T-cell (primary cell): ENCODE data around the gene ENG. TPM values are rescaled to one million over a fixed set of nuclear protein-coding genes. Genes with fewer than 3 reads are reported as not detected.

Experiments used
- ATAC-seq, 4 experiments: fragments of 200-7000 bp in 3 of 4; fragments of 150-1000 bp in 1 of 4; cut with Tn5 transposase; replicated peaks in 1 of 4; 1 replicate in 3 of 4; 2 replicates in 1 of 4; pipeline ENCODE4 v1.10.0; 2021; ENCODE audit warnings: moderate library complexity in 3 of 4, mild to moderate bottlenecking in 2 of 4, moderate number of reproducible peaks in 1 of 4
- CTCF ChIA-PET, 2 donors: fragments of 300-600 bp; sonication (Branson Sonifier 250); formaldehyde crosslinking; loops; one replicate each; lab custom pipeline; 2022; ENCODE audit warnings: antibody characterized with exemption in 2 of 2; lab: Charles Lee
- POLR2A ChIA-PET, 2 donors: fragments of 300-600 bp; sonication (Branson Sonifier 250); formaldehyde crosslinking; loops; one replicate each; lab custom pipeline; 2022; ENCODE audit warnings: antibody characterized with exemption in 2 of 2; lab: Charles Lee
- DNase-seq, 35 experiments: peaks; one replicate each; pipeline versions ENCODE4 v3.0.0 to v3.0.0-alpha.2; 2013 to 2023
- H3K27ac ChIP-seq: one replicate; pipeline ENCODE4 v1.5.1; 2013; ENCODE audit warnings: low read length
- H3K27me3 ChIP-seq, 2 experiments: replicated peaks in 1 of 2; 1 replicate in 1 of 2; 2 replicates in 1 of 2; pipeline versions ENCODE4 v1.6.1 to v1.7.0; 2013; ENCODE audit warnings: low read length in 1 of 2, mixed read lengths in 1 of 2; ENCODE audit not compliant: control insufficient read depth in 2 of 2, insufficient read depth in 2 of 2; ENCODE audit errors: extremely low read depth in 1 of 2
- H3K36me3 ChIP-seq, 2 donors: 1 replicate in 1 of 2; 2 replicates in 1 of 2; pipeline versions ENCODE4 v1.6.1 to v1.7.0; 2013; ENCODE audit warnings: low read length in 1 of 2; ENCODE audit not compliant: control insufficient read depth in 2 of 2, insufficient read depth in 1 of 2; ENCODE audit errors: extremely low read depth in 1 of 2
- H3K4me1 ChIP-seq, 2 experiments: 1 replicate in 1 of 2; 2 replicates in 1 of 2; pipeline versions ENCODE4 v1.6.1 to v1.7.0; 2013; ENCODE audit warnings: low read length in 2 of 2, mixed read lengths in 1 of 2; ENCODE audit not compliant: insufficient read depth in 2 of 2, control insufficient read depth in 1 of 2; ENCODE audit errors: extremely low read depth in 1 of 2
- H3K4me3 ChIP-seq, 2 donors: 1 replicate in 1 of 2; 2 replicates in 1 of 2; pipeline versions ENCODE4 v1.5.1 to v1.7.0; 2013; ENCODE audit warnings: mild to moderate bottlenecking in 2 of 2, low read length in 1 of 2, moderate library complexity in 1 of 2; ENCODE audit not compliant: control insufficient read depth in 1 of 2; ENCODE audit errors: extremely low read depth in 1 of 2
- H3K9me3 ChIP-seq: 2 replicates; pipeline ENCODE4 v1.7.0; 2013
- H3K27ac Mint-ChIP-seq, 2 donors: one replicate each; pipeline ENCODE4 v1.8.0; 2020 to 2021; ENCODE audit warnings: mild to moderate bottlenecking in 2 of 2, mixed read lengths in 2 of 2
- H3K27me3 Mint-ChIP-seq, 2 donors: one replicate each; pipeline ENCODE4 v1.8.0; 2021 to 2022; ENCODE audit warnings: mixed read lengths in 2 of 2
- H3K36me3 Mint-ChIP-seq: one replicate; pipeline ENCODE4 v1.8.0; 2021; ENCODE audit warnings: mixed read lengths
- H3K4me1 Mint-ChIP-seq, 3 donors: one replicate each; pipeline ENCODE4 v1.8.0; 2020 to 2022; ENCODE audit warnings: mixed read lengths in 3 of 3, mild to moderate bottlenecking in 1 of 3
- H3K4me3 Mint-ChIP-seq, 3 donors: one replicate each; pipeline ENCODE4 v1.8.0; 2020 to 2022; ENCODE audit warnings: mild to moderate bottlenecking in 3 of 3, mixed read lengths in 3 of 3, moderate library complexity in 3 of 3
- H3K9me3 Mint-ChIP-seq, 3 donors: one replicate each; pipeline ENCODE4 v1.8.0; 2020 to 2022; ENCODE audit warnings: mixed read lengths in 3 of 3
- WGBS: methylation state at CpG from one replicate; pipeline ENCODE4 v1.1.5; 2013; ENCODE audit warnings: missing lambda C conversion rate; ENCODE audit not compliant: insufficient coverage; 5-methylcytosine and 5-hydroxymethylcytosine counted together
- total RNA-seq, 35 experiments: library from RNA in 6 of 35; stranded (reverse) in 6 of 35; fragments of 120-200 nt in 1 of 35; gene quantifications; one replicate each; pipeline versions ENCODE4 v1.2.1 to v1.2.4 and lab custom pipeline; 2013 to 2026

Gene ENG
- total RNA-seq, 5 donors from 2014 or later (not counting 1 experiment from before 2014, with no cell fraction given) = 6.8 to 16.7 (median 8.8) TPM

- WGBS = 83% methylated on average over 8 of the region's 14 CpGs
- peaks cover 9 to 13% (median 10%) of the 10 kb centered on the region in 3 donors for H3K4me1 Mint-ChIP-seq
- no peak for ATAC-seq
- H3K27me3 Mint-ChIP-seq = peaks cover 0 to 4% of the 10 kb centered on the region in 2 donors
- Histone ChIP-seq H3K27ac (no peak overlapping the region), H3K4me1 (peaks cover 0 to 11% of the 10 kb centered on the region in 2 experiments), H3K36me3 (no peaks in the 10 kb centered on the region), H3K4me3 (no peak overlapping the region), H3K27me3 (peaks cover 0 to 25% of the 10 kb centered on the region in 2 experiments), H3K9me3 (no peaks in the 10 kb centered on the region)
- no peak overlapping the region for H3K4me3 Mint-ChIP-seq
- no peak overlapping the region for H3K27ac Mint-ChIP-seq
- no peak for DNase-seq
- H3K36me3 Mint-ChIP-seq = no peaks in the 10 kb centered on the region
- H3K9me3 Mint-ChIP-seq = no peaks in the 10 kb centered on the region
- CTCF ChIA-PET = no interaction called here
- POLR2A ChIA-PET = no interaction called here
Observed at GRCh38 chr9:127876026-127876763, 21.7 kb upstream of the ENG start.

GRCh38 chr9:127875306-127875966 is 21.0 kb upstream of the ENG start:
- no peak overlapping the region for H3K27ac ChIP-seq
- CTCF ChIA-PET = no interaction called here
- peaks cover 0 to 4% of the 10 kb centered on the region in 2 donors for H3K27me3 Mint-ChIP-seq
- no peak overlapping the region for H3K4me3 Mint-ChIP-seq
- POLR2A ChIA-PET = no interaction called here
- H3K4me1 ChIP-seq = peaks cover 0 to 11% of the 10 kb centered on the region in 2 experiments
- no peak for DNase-seq
- WGBS = 82% methylated on average over 10 of the region's 10 CpGs
- no peak overlapping the region for H3K27ac Mint-ChIP-seq
- H3K9me3 Mint-ChIP-seq = no peaks in the 10 kb centered on the region
- no peak for ATAC-seq
- no peak overlapping the region for H3K4me3 ChIP-seq
- no peaks in the 10 kb centered on the region for H3K9me3 ChIP-seq
- H3K36me3 Mint-ChIP-seq = no peaks in the 10 kb centered on the region
- peaks cover 0 to 25% of the 10 kb centered on the region in 2 experiments for H3K27me3 ChIP-seq
- peaks cover 9 to 13% (median 10%) of the 10 kb centered on the region in 3 donors for H3K4me1 Mint-ChIP-seq
- H3K36me3 ChIP-seq = no peaks in the 10 kb centered on the region

- Histone ChIP-seq H3K36me3 (no peaks in the 10 kb centered on the region), H3K4me3 (no peak overlapping the region), H3K27me3 (peaks cover 0 to 25% of the 10 kb centered on the region in 2 experiments), H3K4me1 (peaks cover 0 to 19% of the 10 kb centered on the region in 2 experiments), H3K9me3 (no peaks in the 10 kb centered on the region), H3K27ac (no peak overlapping the region)
- Mint-ChIP-seq H3K27ac (no peak overlapping the region), H3K27me3 (peaks cover 0 to 4% of the 10 kb centered on the region in 2 donors), H3K36me3 (no peaks in the 10 kb centered on the region), H3K9me3 (no peaks in the 10 kb centered on the region), H3K4me1 (peaks cover 9 to 13% (median 10%) of the 10 kb centered on the region in 3 donors), H3K4me3 (no peak overlapping the region)
- DNase-seq (no peak), ATAC-seq (no peak)
- ChIA-PET CTCF (interaction anchor here in 1 of 2 donors (0.6 kb wide), 1 partner anchor 578 kb away, joined by 8 read pairs; no protein-coding TSS in a partner anchor), POLR2A (no interaction called here)
- WGBS = 100% methylated on average over 10 of the region's 19 CpGs
Observed at GRCh38 chr9:127874301-127875221, 20.1 kb upstream of the ENG start.

GRCh38 chr9:127873886-127874285 is 19.4 kb upstream of the ENG start:
- peaks cover 0 to 25% of the 10 kb centered on the region in 2 experiments for H3K27me3 ChIP-seq
- H3K27ac ChIP-seq = no peak overlapping the region
- H3K4me3 Mint-ChIP-seq = no peak overlapping the region
- peaks cover 0 to 4% of the 10 kb centered on the region in 2 donors for H3K27me3 Mint-ChIP-seq
- H3K4me1 Mint-ChIP-seq = peaks cover 9 to 12% (median 10%) of the 10 kb centered on the region in 3 donors
- POLR2A ChIA-PET = no interaction called here
- H3K4me1 ChIP-seq = peaks cover 0 to 20% of the 10 kb centered on the region in 2 experiments
- H3K36me3 Mint-ChIP-seq = no peaks in the 10 kb centered on the region
- no peaks in the 10 kb centered on the region for H3K36me3 ChIP-seq
- CTCF ChIA-PET = no interaction called here
- H3K27ac Mint-ChIP-seq = no peak overlapping the region
- WGBS = 98% methylated on average over 5 of the region's 10 CpGs
- ATAC-seq (no peak), DNase-seq (no peak)
- no peaks in the 10 kb centered on the region for H3K9me3 Mint-ChIP-seq
- H3K4me3 ChIP-seq = no peak overlapping the region
- no peaks in the 10 kb centered on the region for H3K9me3 ChIP-seq

GRCh38 chr9:127873223-127873691 is 18.8 kb upstream of the ENG start:
- Mint-ChIP-seq H3K9me3 (no peaks in the 10 kb centered on the region), H3K36me3 (no peaks in the 10 kb centered on the region), H3K27me3 (peaks cover 0 to 4% of the 10 kb centered on the region in 2 donors), H3K4me3 (no peak overlapping the region), H3K4me1 (peaks cover 6 to 8% (median 7%) of the 10 kb centered on the region in 3 donors), H3K27ac (no peak overlapping the region)
- H3K27me3 ChIP-seq = peaks cover 0 to 20% of the 10 kb centered on the region in 2 experiments
- 89% methylated on average over 10 of the region's 19 CpGs for WGBS
- H3K4me3 ChIP-seq = no peak overlapping the region
- ChIA-PET CTCF (no interaction called here), POLR2A (no interaction called here)
- ATAC-seq = no peak
- DNase-seq = no peak
- H3K27ac ChIP-seq = no peak overlapping the region
- peaks cover 0 to 20% of the 10 kb centered on the region in 2 experiments for H3K4me1 ChIP-seq
- no peaks in the 10 kb centered on the region for H3K36me3 ChIP-seq
- no peaks in the 10 kb centered on the region for H3K9me3 ChIP-seq
